ENCODE data around the gene ADAMTS12.

Gene ADAMTS12

GRCh38 chr5:33761139-33761538 is 130.7 kb downstream of the ADAMTS12 start:
- no peak for DNase-seq (ENCODE audit: low read depth in 3 of 3)

GRCh38 chr5:33758737-33759136 is 133.1 kb downstream of the ADAMTS12 start:
- no peak for DNase-seq (ENCODE audit: low read depth in 3 of 3)

GRCh38 chr5:33756491-33756890 is 135.3 kb downstream of the ADAMTS12 start:
- DNase-seq (ENCODE audit: low read depth in 3 of 3), result no peak

GRCh38 chr5:33755231-33755630 is 136.6 kb downstream of the ADAMTS12 start:
- DNase-seq (ENCODE audit: low read depth in 3 of 3), result no peak

- DNase-seq (ENCODE audit: low read depth in 3 of 3), result no peak
These were observed 138.1 kb downstream of the ADAMTS12 start for GRCh38 chr5:33753704-33754103.

GRCh38 chr5:33748754-33749153 is 143.0 kb downstream of the ADAMTS12 start:
- DNase-seq (ENCODE audit: low read depth in 3 of 3), result no peak

GRCh38 chr5:33745101-33745770 is 146.6 kb downstream of the ADAMTS12 start:
- no peak for DNase-seq (ENCODE audit: low read depth in 3 of 3)

- DNase-seq (ENCODE audit: low read depth in 3 of 3), result no peak
These were observed 148.7 kb downstream of the ADAMTS12 start for GRCh38 chr5:33743099-33743498.

GRCh38 chr5:33742181-33742580 is 149.6 kb downstream of the ADAMTS12 start:
- no peak for DNase-seq (ENCODE audit: low read depth in 3 of 3)

GRCh38 chr5:33738967-33739366 is 152.8 kb downstream of the ADAMTS12 start:
- no peak for DNase-seq (ENCODE audit: low read depth in 3 of 3)

- no peak for DNase-seq (ENCODE audit: low read depth in 3 of 3)
These were observed 153.7 kb downstream of the ADAMTS12 start for GRCh38 chr5:33738097-33738496.

GRCh38 chr5:33737697-33738096 is 154.1 kb downstream of the ADAMTS12 start:
- no peak for DNase-seq (ENCODE audit: low read depth in 3 of 3)

GRCh38 chr5:33737284-33737683 is 154.5 kb downstream of the ADAMTS12 start:
- DNase-seq (ENCODE audit: low read depth in 3 of 3), result no peak

- DNase-seq (ENCODE audit: low read depth in 3 of 3), result no peak
These were observed 155.3 kb downstream of the ADAMTS12 start for GRCh38 chr5:33736510-33736909.

- DNase-seq (ENCODE audit: low read depth in 3 of 3), result no peak
These were observed 156.7 kb downstream of the ADAMTS12 start for GRCh38 chr5:33735072-33735471.

GRCh38 chr5:33734537-33734936 is 157.3 kb downstream of the ADAMTS12 start:
- DNase-seq (ENCODE audit: low read depth in 3 of 3), result no peak

- no peak for DNase-seq (ENCODE audit: low read depth in 3 of 3)
These were observed 158.6 kb downstream of the ADAMTS12 start for GRCh38 chr5:33733225-33733624.

GRCh38 chr5:33726422-33727165 is 165.2 kb downstream of the ADAMTS12 start:
- no peak for DNase-seq (ENCODE audit: low read depth in 3 of 3)

- DNase-seq (ENCODE audit: low read depth in 3 of 3), result no peak
These were observed 166.0 kb downstream of the ADAMTS12 start for GRCh38 chr5:33725806-33726205.

- DNase-seq (ENCODE audit: low read depth in 3 of 3), result no peak
These were observed 170.1 kb downstream of the ADAMTS12 start for GRCh38 chr5:33721491-33722200.

- DNase-seq (ENCODE audit: low read depth in 3 of 3), result no peak
These were observed 171.6 kb downstream of the ADAMTS12 start for GRCh38 chr5:33720176-33720575.

- DNase-seq (ENCODE audit: low read depth in 3 of 3), result no peak
These were observed 172.0 kb downstream of the ADAMTS12 start for GRCh38 chr5:33719769-33720168.

GRCh38 chr5:33715661-33716060 is 176.1 kb downstream of the ADAMTS12 start:
- no peak for DNase-seq (ENCODE audit: low read depth in 3 of 3)
